ENCODE measurements around the gene PPT2.

DNA sequence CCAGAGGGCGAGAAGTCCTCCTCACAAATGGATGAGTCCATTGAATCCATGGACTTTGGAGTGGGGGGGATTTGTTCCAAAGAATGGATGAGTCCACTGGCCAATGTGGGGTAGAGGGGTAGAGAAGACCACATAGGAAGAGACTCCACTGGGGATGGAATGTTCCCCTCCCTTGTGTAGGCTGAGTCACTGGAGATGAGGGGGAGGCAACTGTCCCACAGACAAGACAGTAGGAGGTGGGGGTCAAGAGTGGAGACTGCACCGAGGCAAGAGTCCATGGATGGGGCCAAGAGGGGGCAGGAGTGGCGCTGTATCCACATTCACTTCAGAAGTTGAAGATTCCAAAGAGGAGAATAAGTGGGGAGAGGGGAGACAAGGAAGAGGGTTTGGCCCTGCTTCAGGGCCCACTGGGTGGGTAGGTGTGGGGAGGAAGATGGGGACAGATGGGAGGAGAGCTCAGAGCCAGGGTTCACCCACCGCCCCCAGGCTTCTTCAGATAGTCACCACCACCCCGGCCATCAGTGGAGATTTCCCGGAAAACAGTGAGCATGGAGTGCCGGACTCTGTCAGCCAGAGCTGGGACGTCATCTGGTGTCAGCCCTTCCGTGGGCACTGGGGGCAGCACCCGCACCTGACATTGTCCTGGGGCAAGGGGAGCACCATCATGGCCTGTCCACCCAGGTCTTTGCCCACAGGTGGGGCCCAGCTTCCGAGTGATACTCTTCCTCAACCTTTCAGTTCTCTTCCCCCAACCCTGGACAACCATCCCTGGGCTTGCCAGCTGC, 15.1 kb downstream of the PPT2 start:
- no peak for TF ChIP-seq CREM (CRISPR knock-in tag; IDR thresholded peaks at IDR 0.05)
- TF ChIP-seq ETV6 (CRISPR knock-in tag; IDR thresholded peaks at IDR 0.05), result no peak

All from WTC11 (cell line).